H1 (cell line): ENCODE results near the gene TIMP1. TPM values are rescaled to one million over a fixed set of nuclear protein-coding genes. Genes with fewer than 3 reads are reported as not detected.

ENCODE experiments used
- CTCF ChIA-PET: fragments of 300-600 bp; sonication (Branson Sonifier 250); formaldehyde crosslinking; loops from one replicate; lab custom pipeline; 2021; ENCODE audit not compliant: partially characterized antibody; lab: Charles Lee
- POLR2A ChIA-PET: fragments of 300-600 bp; sonication (Branson Sonifier 250); formaldehyde crosslinking; loops from one replicate; lab custom pipeline; 2021; ENCODE audit warnings: inconsistent platforms; ENCODE audit not compliant: partially characterized antibody; lab: Charles Lee
- DNase-seq, 2 experiments: peaks; one replicate each; pipeline versions ENCODE4 v3.0.0 to v3.0.0-alpha.2; 2010 to 2022; ENCODE audit warnings: low spot score in 2 of 2, low read depth in 1 of 2, mixed read lengths in 1 of 2
- FAIRE-seq: peaks from 2 replicates; lab custom pipeline; 2011; peaks lifted over from hg19 to GRCh38; lab: Jason Lieb, UNC
- H2AFZ ChIP-seq: 2 replicates; pipeline ENCODE4 v1.8.1; 2012; ENCODE audit warnings: low read length, inconsistent platforms
- H2AK5ac ChIP-seq: 2 replicates; pipeline ENCODE4 v1.6.1; 2013; ENCODE audit warnings: low read depth, low read length
- H2BK120ac ChIP-seq: replicated peaks from 2 replicates; pipeline ENCODE3; 2013; ENCODE audit warnings: low read depth, low read length, inconsistent platforms
- H2BK12ac ChIP-seq: 2 replicates; pipeline ENCODE4 v1.6.1; 2013; ENCODE audit warnings: low read depth, low read length
- H2BK15ac ChIP-seq: 2 replicates; pipeline ENCODE4 v1.6.1; 2013; ENCODE audit warnings: low read length
- H2BK20ac ChIP-seq: 2 replicates; pipeline ENCODE4 v1.6.1; 2013; ENCODE audit warnings: low read length
- H2BK5ac ChIP-seq: 2 replicates; pipeline ENCODE4 v1.6.1; 2013; ENCODE audit warnings: low read depth, low read length
- H3K14ac ChIP-seq: 2 replicates; pipeline ENCODE4 v1.6.1; 2013; ENCODE audit warnings: inconsistent platforms; ENCODE audit not compliant: insufficient read length
- H3K18ac ChIP-seq: 2 replicates; pipeline ENCODE4 v1.6.1; 2013; ENCODE audit warnings: low read length; ENCODE audit errors: extremely low read depth
- H3K23ac ChIP-seq: 2 replicates; pipeline ENCODE4 v1.6.1; 2013; ENCODE audit warnings: inconsistent platforms; ENCODE audit not compliant: insufficient read length
- H3K23me2 ChIP-seq: 2 replicates; pipeline ENCODE4 v1.6.1; 2013; ENCODE audit warnings: low read depth, low read length
- H3K27ac ChIP-seq: 2 replicates; pipeline ENCODE4 v1.6.1; 2011; ENCODE audit warnings: low read depth, low read length, inconsistent platforms
- H3K27me3 ChIP-seq, 4 experiments: replicated peaks in 1 of 4; 1 replicate in 1 of 4; 2 replicates in 3 of 4; pipeline versions ENCODE4 v1.6.1 to v1.8.1; 2011 to 2013; ENCODE audit warnings: low read length in 3 of 4, mild to moderate bottlenecking in 3 of 4, inconsistent platforms in 2 of 4, mixed read lengths in 2 of 4, moderate library complexity in 1 of 4; ENCODE audit not compliant: control insufficient read depth in 3 of 4, insufficient read depth in 3 of 4; ENCODE audit errors: extremely low read depth in 1 of 4
- H3K36me3 ChIP-seq, 4 experiments: 2 replicates each; pipeline versions ENCODE4 v1.6.1 to v1.8.1; 2011 to 2013; ENCODE audit warnings: mild to moderate bottlenecking in 4 of 4, low read length in 3 of 4, moderate library complexity in 2 of 4, control low read depth in 1 of 4, inconsistent platforms in 1 of 4; ENCODE audit not compliant: insufficient read depth in 4 of 4, control insufficient read depth in 2 of 4
- H3K4ac ChIP-seq: replicated peaks from 2 replicates; pipeline ENCODE3; 2013; ENCODE audit warnings: low read length, low read depth, mixed read lengths, inconsistent platforms; ENCODE audit not compliant: insufficient read length
- H3K4me1 ChIP-seq, 4 experiments: replicated peaks in 1 of 4; 1 replicate in 1 of 4; 2 replicates in 3 of 4; pipeline versions ENCODE4 v1.6.1 to v1.8.1; 2011 to 2013; ENCODE audit warnings: low read length in 3 of 4, inconsistent platforms in 2 of 4, mixed read lengths in 1 of 4; ENCODE audit not compliant: insufficient read depth in 4 of 4, control insufficient read depth in 3 of 4
- H3K4me2 ChIP-seq, 2 experiments: 2 replicates each; pipeline versions ENCODE4 v1.6.1 to v1.8.1; 2011 to 2013; ENCODE audit warnings: low read depth in 2 of 2, low read length in 2 of 2, control low read depth in 1 of 2, inconsistent platforms in 1 of 2, mild to moderate bottlenecking in 1 of 2; ENCODE audit not compliant: insufficient read depth in 1 of 2
- H3K4me3 ChIP-seq, 4 experiments: fragments of 200-600, 300-600 bp in 1 of 4; sonication (generic), shearing (Covaris generic), sonication (Bioruptor Twin) in 1 of 4; 2 replicates each; pipeline versions ENCODE4 v1.5.1 to v1.8.1; 2011 to 2016; ENCODE audit warnings: low read length in 4 of 4, low read depth in 3 of 4, control low read depth in 2 of 4, inconsistent platforms in 2 of 4, mild to moderate bottlenecking in 2 of 4, mixed read lengths in 1 of 4, moderate library complexity in 1 of 4; ENCODE audit not compliant: insufficient read depth in 2 of 4; ENCODE audit errors: extremely low read depth in 1 of 4
- H3K56ac ChIP-seq: replicated peaks from 2 replicates; pipeline ENCODE3; 2013; ENCODE audit warnings: low read depth, mild to moderate bottlenecking, mixed read lengths, low read length, inconsistent platforms; ENCODE audit not compliant: insufficient read length
- H3K79me1 ChIP-seq: 2 replicates; pipeline ENCODE4 v1.6.1; 2013; ENCODE audit warnings: low read depth, low read length, control low read depth
- H3K79me2 ChIP-seq, 2 experiments: 2 replicates each; pipeline versions ENCODE4 v1.6.1 to v1.8.1; 2012 to 2013; ENCODE audit warnings: low read length in 2 of 2, mild to moderate bottlenecking in 2 of 2, inconsistent platforms in 1 of 2; ENCODE audit not compliant: insufficient read depth in 2 of 2, control insufficient read depth in 1 of 2
- H3K9ac ChIP-seq, 4 experiments: replicated peaks in 1 of 4; 1 replicate in 1 of 4; 2 replicates in 3 of 4; pipeline versions ENCODE4 v1.6.1 to v1.8.1; 2011 to 2013; ENCODE audit warnings: low read depth in 3 of 4, low read length in 3 of 4, control low read depth in 2 of 4, mild to moderate bottlenecking in 2 of 4, moderate library complexity in 2 of 4, inconsistent platforms in 1 of 4; ENCODE audit errors: extremely low read depth in 1 of 4
- H3K9me3 ChIP-seq, 2 experiments: 2 replicates each; pipeline versions ENCODE4 v1.6.1 to v1.8.1; 2012 to 2013; ENCODE audit warnings: mild to moderate bottlenecking in 2 of 2, moderate library complexity in 2 of 2, control low read depth in 1 of 2, inconsistent platforms in 1 of 2, low read depth in 1 of 2, low read length in 1 of 2, mixed read lengths in 1 of 2; ENCODE audit not compliant: insufficient read depth in 2 of 2
- H4K20me1 ChIP-seq, 2 experiments: replicated peaks in 1 of 2; 2 replicates each; pipeline versions ENCODE3 to v1.8.1; 2011 to 2013; ENCODE audit warnings: inconsistent platforms in 2 of 2, low read length in 2 of 2, mild to moderate bottlenecking in 1 of 2; ENCODE audit not compliant: insufficient read depth in 2 of 2, control insufficient read depth in 1 of 2
- H4K5ac ChIP-seq: 2 replicates; pipeline ENCODE4 v1.6.1; 2013; ENCODE audit warnings: low read length, low read depth, mixed read lengths, inconsistent platforms; ENCODE audit not compliant: insufficient read length
- H4K8ac ChIP-seq: 2 replicates; pipeline ENCODE4 v1.8.0; 2013; ENCODE audit warnings: mild to moderate bottlenecking, moderate library complexity, low read length, inconsistent platforms; ENCODE audit not compliant: insufficient read depth; ENCODE audit errors: extremely low read depth
- H4K91ac ChIP-seq: replicated peaks from 2 replicates; pipeline ENCODE3; 2013; ENCODE audit warnings: low read length, mixed read lengths, inconsistent platforms; ENCODE audit not compliant: insufficient read length
- BACH1 ChIP-seq: IDR thresholded peaks from 2 replicates; pipeline ENCODE4 v1.6.1; 2012; ENCODE audit warnings: low read length, improper control_type of control experiment
- BRCA1 ChIP-seq: IDR thresholded peaks from 2 replicates; pipeline ENCODE4 v1.6.1; 2012; ENCODE audit warnings: low read depth, low read length, improper control_type of control experiment
- CBX8 ChIP-seq: fragments of 300-800, 300-1000 bp; sonication (generic); IDR thresholded peaks from 2 replicates; pipeline ENCODE4 v1.7.1; 2016; ENCODE audit warnings: low read depth, low read length, borderline replicate concordance
- CHD1 ChIP-seq: IDR thresholded peaks from 2 replicates; pipeline ENCODE4 v1.6.1; 2012; ENCODE audit warnings: low read depth, low read length, improper control_type of control experiment
- EP300 ChIP-seq, 2 experiments: IDR thresholded peaks; 1 replicate in 1 of 2; 2 replicates in 1 of 2; pipeline ENCODE4 v1.6.1; 2011 to 2012; ENCODE audit warnings: low read depth in 2 of 2, low read length in 2 of 2, mild to moderate bottlenecking in 2 of 2, borderline replicate concordance in 1 of 2, inconsistent platforms in 1 of 2, moderate library complexity in 1 of 2
- KDM1A ChIP-seq: fragments of 200-600, 300-600 bp; sonication (generic); IDR thresholded peaks from 2 replicates; pipeline ENCODE4 v1.7.1; 2016; ENCODE audit warnings: mild to moderate bottlenecking, low read length, borderline replicate concordance
- POLR2A ChIP-seq, 2 experiments: IDR thresholded peaks; 1 replicate in 1 of 2; 2 replicates in 1 of 2; pipeline ENCODE4 v1.6.1; 2011; ENCODE audit warnings: low read depth in 2 of 2, low read length in 2 of 2, mild to moderate bottlenecking in 2 of 2; ENCODE audit errors: control extremely low read depth in 1 of 2
- RBBP5 ChIP-seq: IDR thresholded peaks from 2 replicates; pipeline ENCODE4 v1.7.1; 2012; ENCODE audit warnings: low read depth, mild to moderate bottlenecking, inconsistent platforms, low read length, moderate library complexity, borderline replicate concordance
- SIRT6 ChIP-seq: IDR thresholded peaks from one replicate; pipeline ENCODE4 v1.7.1; 2012; ENCODE audit warnings: low read length, inconsistent platforms
- SIX5 ChIP-seq: IDR thresholded peaks from 2 replicates; pipeline ENCODE4 v1.6.1; 2011; ENCODE audit warnings: mild to moderate bottlenecking, low read depth, low read length
- SP1 ChIP-seq: IDR thresholded peaks from 2 replicates; pipeline ENCODE4 v1.6.1; 2011; ENCODE audit warnings: low read depth, low read length
- SP2 ChIP-seq: IDR thresholded peaks from 2 replicates; pipeline ENCODE4 v1.6.1; 2012; ENCODE audit warnings: mild to moderate bottlenecking, low read length, inconsistent platforms
- SRF ChIP-seq: IDR thresholded peaks from 2 replicates; pipeline ENCODE4 v1.6.1; 2011; ENCODE audit warnings: mild to moderate bottlenecking, low read depth, low read length, moderate library complexity
- WGBS, 2 experiments: shearing (Covaris generic) in 1 of 2; methylation state at CpG; one replicate each; pipeline versions ENCODE4 v1.1.6 to v1.1.7; 2013 to 2015; ENCODE audit warnings: low lambda C conversion rate in 2 of 2, mixed read lengths in 2 of 2, inconsistent platforms in 1 of 2, low coverage in 1 of 2, missing lambda C conversion rate in 1 of 2; ENCODE audit not compliant: insufficient replicate concordance in 2 of 2, insufficient coverage in 1 of 2, insufficient read length in 1 of 2; ENCODE audit errors: extremely low coverage in 1 of 2, missing lambda C conversion rate in 1 of 2; 5-methylcytosine and 5-hydroxymethylcytosine counted together
- polyA plus RNA-seq, 7 experiments: library from polyadenylated mRNA; depleted of rRNA in 3 of 7; stranded (reverse) in 5 of 7; unstranded in 2 of 7; fragments of >200 nt in 5 of 7; fragments of 200-250 nt in 2 of 7; gene quantifications; 1 replicate in 5 of 7; 2 replicates in 1 of 7; 4 replicates in 1 of 7; pipeline versions ENCODE4 v1.2.1 to v1.2.3, GENCODE V29; 2011 to 2013; ENCODE audit warnings: missing spikeins in 2 of 7, mixed read lengths in 2 of 7
- total RNA-seq: library from RNA; stranded (reverse); fragmentation: NEBNext Ultra II Directional; extraction: Animal tissue kit (Norgen Biotek cat#: 25700); gene quantifications from 2 replicates; pipeline ENCODE4 v1.2.1, GENCODE V29; 2021

TIMP1 gene
- total and polyA plus RNA-seq, 2 of the 8 experiments (the other 6 are each of a cell fraction or from before 2014, with no cell fraction given) = 58.6 to 142 TPM

DNA sequence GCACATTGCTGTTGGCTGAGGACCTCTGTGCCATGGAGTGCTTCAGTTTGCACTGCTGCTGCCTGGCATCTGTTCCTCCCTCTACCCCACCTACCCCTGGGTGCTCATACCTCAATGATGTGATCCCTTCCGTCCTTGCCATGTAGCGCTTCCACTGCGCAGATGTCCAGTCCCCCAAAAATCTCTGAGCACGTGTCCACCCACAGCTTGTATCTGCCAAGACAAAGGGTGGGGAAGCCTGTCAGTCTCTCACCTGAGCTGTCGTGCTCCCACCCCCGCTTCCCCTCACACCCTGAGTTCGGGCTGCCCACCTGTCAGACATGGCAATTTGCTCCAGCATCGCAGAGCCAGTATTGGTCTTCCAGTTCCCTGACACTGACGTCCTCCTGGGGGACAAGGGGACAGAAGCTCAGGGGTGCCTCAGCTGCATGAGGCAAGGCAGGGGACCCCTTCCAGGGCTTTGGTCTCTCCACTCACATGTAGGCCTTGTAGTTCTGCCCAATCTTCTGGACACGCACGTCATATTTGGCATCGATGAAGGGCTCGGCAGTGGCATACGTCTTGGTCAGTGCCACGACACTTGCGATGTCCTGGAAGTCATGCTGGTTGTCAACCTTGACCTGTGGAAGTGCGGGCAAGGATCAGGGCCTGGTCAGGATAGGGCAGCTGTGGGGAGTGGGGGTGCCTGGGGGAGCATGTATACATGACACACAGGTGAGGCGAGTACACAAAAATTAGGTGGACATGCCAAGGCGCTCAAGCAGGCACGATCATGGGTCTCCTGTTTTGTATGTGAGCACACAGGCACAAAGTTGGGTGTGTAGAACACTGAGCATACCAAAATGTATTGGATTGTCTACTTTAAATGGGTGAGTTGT, 6.0 kb upstream of the TIMP1 start:
- H2BK120ac ChIP-seq = no peak overlapping the region
- H2BK20ac ChIP-seq = no peak overlapping the region
- H4K91ac ChIP-seq = no peak overlapping the region
- H3K56ac ChIP-seq = no peak overlapping the region
- ChIA-PET CTCF (interaction anchor here (1.2 kb wide), 1 partner anchor 32 kb away, joined by 3 read pairs; no protein-coding TSS in a partner anchor), POLR2A (interaction anchor here (1.1 to 1.4 kb wide), 3 partner anchors 32 to 47 kb away, joined by 3 to 5 read pairs (median 4); no protein-coding TSS in a partner anchor)
- H2AK5ac ChIP-seq = no peak overlapping the region
- no peak for DNase-seq
- H4K5ac ChIP-seq = no peak overlapping the region
- H3K36me3 ChIP-seq = peaks cover 0 to 2% (median under 1%) of the 10 kb centered on the region in 4 experiments; a peak in 3 of 8 replicates
- no peak overlapping the region for H2BK15ac ChIP-seq
- no peaks in the 10 kb centered on the region for H3K79me2 ChIP-seq
- H3K4me3 ChIP-seq = no peak overlapping the region
- no peaks in the 10 kb centered on the region for H3K79me1 ChIP-seq
- no peak overlapping the region for H3K4ac ChIP-seq
- peaks cover 7% of the 10 kb centered on the region; the same call in 1 of the 2 replicates for H3K23me2 ChIP-seq
- H4K20me1 ChIP-seq = no peaks in the 10 kb centered on the region
- no peak overlapping the region for H3K27ac ChIP-seq
- no peaks in the 10 kb centered on the region for H3K9me3 ChIP-seq
- no peak overlapping the region for H4K8ac ChIP-seq
- H3K4me2 ChIP-seq = no peak overlapping the region; a peak in 1 of 4 replicates
- no peak overlapping the region for H2AFZ ChIP-seq
- H3K9ac ChIP-seq = no peak overlapping the region
- WGBS, 2 experiments = 96% methylated on average over 15 of the region's 20 CpGs; no CpG with 5 or more reads in 1 of the 2 experiments
- no peak overlapping the region for H3K23ac ChIP-seq
- no peak overlapping the region for H3K14ac ChIP-seq
- FAIRE-seq = no peak
- H3K18ac ChIP-seq = no peak overlapping the region
- no peaks in the 10 kb centered on the region for H3K27me3 ChIP-seq
- H3K4me1 ChIP-seq = peaks cover 0 to 15% (median 9%) of the 10 kb centered on the region in 4 experiments; a peak in 5 of 7 replicates
- H2BK12ac ChIP-seq = no peak overlapping the region
- H2BK5ac ChIP-seq = no peak overlapping the region
- no peak for TF ChIP-seq KDM1A
- TF ChIP-seq SP2 = no peak
- TF ChIP-seq SRF = no peak
- no peak for TF ChIP-seq SP1
- no peak for TF ChIP-seq BRCA1
- TF ChIP-seq RBBP5 = no peak
- TF ChIP-seq EP300 (IDR thresholded peaks at IDR 0.05; ENCODE audit: borderline replicate concordance in 1 of 2, low read depth in 2 of 2, low read length in 2 of 2) = no peak
- TF ChIP-seq CHD1 = no peak
- no peak for TF ChIP-seq SIX5
- no peak for TF ChIP-seq CBX8
- no peak for TF ChIP-seq SIRT6
- TF ChIP-seq POLR2A (IDR thresholded peaks at IDR 0.05; ENCODE audit: control extremely low read depth in 1 of 2, low read depth in 2 of 2, low read length in 2 of 2) = no peak
- no peak for TF ChIP-seq BACH1
